Gastrocnemius medialis (tissue), 4 donors: ENCODE measurements around the gene LPAR4. TPM values are rescaled to one million over a fixed set of nuclear protein-coding genes. Genes with fewer than 3 reads are reported as not detected.

Experiments
- ATAC-seq, 2 donors: fragments of 150-250 bp; one replicate each; pipeline ENCODE4 v1.9.1; 2016
- DNase-seq, 2 donors: peaks; one replicate each; pipeline ENCODE4 v3.0.0-alpha.2; 2019
- H3K27ac ChIP-seq, 4 donors: fragments of 200-600 bp; sonication (generic); 1 replicate in 1 of 4; 2 replicates in 3 of 4; pipeline ENCODE4 v1.5.1; 2016 to 2018; ENCODE audit warnings: mild to moderate bottlenecking in 2 of 4, moderate library complexity in 1 of 4
- H3K27me3 ChIP-seq, 3 donors: fragments of 200-600 bp; sonication (generic) in 2 of 3; 1 replicate in 1 of 3; 2 replicates in 2 of 3; pipeline versions ENCODE4 v1.5.1 to v1.6.0; 2016 to 2019; ENCODE audit warnings: mild to moderate bottlenecking in 1 of 3, moderate library complexity in 1 of 3
- H3K36me3 ChIP-seq, 2 donors: fragments of 200-600 bp; sonication (generic) in 1 of 2; one replicate each; pipeline ENCODE4 v1.5.1; 2017 to 2018
- H3K4me1 ChIP-seq, 2 donors: fragments of 200-600 bp; sonication (generic) in 1 of 2; one replicate each; pipeline ENCODE4 v1.5.1; 2016 to 2017; ENCODE audit warnings: mild to moderate bottlenecking in 2 of 2
- H3K4me3 ChIP-seq, 4 donors: fragments of 200-600 bp; sonication (generic) in 3 of 4; 1 replicate in 1 of 4; 2 replicates in 3 of 4; pipeline ENCODE4 v1.5.1; 2016 to 2019; ENCODE audit warnings: mild to moderate bottlenecking in 2 of 4
- H3K9me3 ChIP-seq, 3 donors: fragments of 200-600 bp; sonication (generic) in 2 of 3; 1 replicate in 1 of 3; 2 replicates in 2 of 3; pipeline ENCODE4 v1.5.1; 2016 to 2019
- CTCF ChIP-seq, 5 experiments: fragments of 450-650 bp in 3 of 5; fragments of 200-600 bp in 2 of 5; sonication (generic) in 2 of 5; IDR thresholded peaks in 4 of 5; conservative IDR thresholded peaks in 1 of 5; 1 replicate in 4 of 5; 2 replicates in 1 of 5; pipeline ENCODE4 v1.5.1; 2016 to 2019; ENCODE audit warnings: antibody characterized with exemption in 5 of 5, mild to moderate bottlenecking in 3 of 5, moderate library complexity in 3 of 5
- POLR2A ChIP-seq, 2 donors: fragments of 450-650 bp; IDR thresholded peaks; one replicate each; pipeline ENCODE4 v1.6.1; 2017; ENCODE audit warnings: antibody characterized with exemption in 2 of 2, mild to moderate bottlenecking in 2 of 2, moderate library complexity in 2 of 2
- in situ Hi-C, 4 donors: fragments of 200-750 bp; cut with MboI; loops; one replicate each; pipeline versions ENCODE4 v1.15.0 to v1.8.0; 2017; ENCODE audit warnings: low sequenced_read_pairs in 4 of 4
- intact Hi-C: fragments of 100-400 bp; cut with DNase I; formaldehyde crosslinking; loops from one replicate; pipeline ENCODE4 v1.15.1; 2023; ENCODE audit warnings: low total_unique reads
- total RNA-seq, 4 donors: library from RNA; depleted of rRNA; stranded (reverse); fragments of >200 nt; gene quantifications; one replicate each; pipeline versions ENCODE4 v1.1.0 to v1.2.3, GENCODE V29; 2016

The LPAR4 gene
- total RNA-seq, 4 donors from 2014 or later = 0.22 TPM; not detected in 3

GRCh38 chrX:78748846-78749245, 1.3 kb downstream of the LPAR4 start:
- intact Hi-C loops = no loop called here
- no peaks in the 10 kb centered on the region for H3K4me1 ChIP-seq
- in situ Hi-C loops = no loop called here

GRCh38 chrX:78753571-78753970, 6.1 kb downstream of the LPAR4 start:
- ATAC-seq (no peak), DNase-seq (no peak)
- no peak overlapping the region for H3K27ac ChIP-seq
- in situ Hi-C loops (no loop called here), intact Hi-C loops (no loop called here)
- H3K9me3 ChIP-seq = no peaks in the 10 kb centered on the region
- no peaks in the 10 kb centered on the region for H3K27me3 ChIP-seq
- no peaks in the 10 kb centered on the region for H3K36me3 ChIP-seq
- TF ChIP-seq POLR2A (IDR thresholded peaks at IDR 0.05) (no peak), CTCF (IDR thresholded peaks at IDR 0.05 in 4 of 5, conservative IDR thresholded peaks at IDR 0.05 in 1 of 5) (no peak)
- H3K4me3 ChIP-seq = no peak overlapping the region
- no peaks in the 10 kb centered on the region for H3K4me1 ChIP-seq

More at GRCh38 chrX:78748846-78749245, 1.3 kb downstream of the LPAR4 start:
- TF ChIP-seq CTCF (IDR thresholded peaks at IDR 0.05 in 4 of 5, conservative IDR thresholded peaks at IDR 0.05 in 1 of 5) = no peak
- no peak for TF ChIP-seq POLR2A (IDR thresholded peaks at IDR 0.05)
- Histone ChIP-seq H3K27me3 (no peaks in the 10 kb centered on the region), H3K4me3 (no peak overlapping the region), H3K27ac (no peak overlapping the region), H3K9me3 (no peaks in the 10 kb centered on the region), H3K36me3 (no peaks in the 10 kb centered on the region)
- no peak for DNase-seq
- no peak for ATAC-seq

- Histone ChIP-seq H3K27me3 (no peaks in the 10 kb centered on the region), H3K27ac (no peak overlapping the region), H3K9me3 (no peaks in the 10 kb centered on the region), H3K4me3 (no peak overlapping the region), H3K4me1 (no peaks in the 10 kb centered on the region), H3K36me3 (no peaks in the 10 kb centered on the region)
- no peak for DNase-seq
- intact Hi-C loops (no loop called here), in situ Hi-C loops (no loop called here)
- ATAC-seq = no peak
- no peak for TF ChIP-seq POLR2A (IDR thresholded peaks at IDR 0.05)
- TF ChIP-seq CTCF (IDR thresholded peaks at IDR 0.05 in 4 of 5, conservative IDR thresholded peaks at IDR 0.05 in 1 of 5) = no peak
Measured at GRCh38 chrX:78754917-78755316, 7.4 kb downstream of the LPAR4 start.

- ATAC-seq = no peak
- Histone ChIP-seq H3K4me3 (no peak overlapping the region), H3K27ac (no peak overlapping the region), H3K9me3 (no peaks in the 10 kb centered on the region), H3K36me3 (no peaks in the 10 kb centered on the region), H3K27me3 (no peaks in the 10 kb centered on the region), H3K4me1 (no peaks in the 10 kb centered on the region)
- DNase-seq = no peak
- intact Hi-C loops = no loop called here
- in situ Hi-C loops = no loop called here
- TF ChIP-seq CTCF (IDR thresholded peaks at IDR 0.05 in 4 of 5, conservative IDR thresholded peaks at IDR 0.05 in 1 of 5) (no peak), POLR2A (IDR thresholded peaks at IDR 0.05) (no peak)
Measured at GRCh38 chrX:78759081-78759480, 11.6 kb downstream of the LPAR4 start.

- Histone ChIP-seq H3K36me3 (no peaks in the 10 kb centered on the region), H3K9me3 (no peaks in the 10 kb centered on the region), H3K27ac (no peak overlapping the region), H3K4me1 (no peaks in the 10 kb centered on the region), H3K27me3 (peaks cover 0 to 2% (median 0%) of the 10 kb centered on the region in 3 donors), H3K4me3 (no peak overlapping the region)
- intact Hi-C loops (no loop called here), in situ Hi-C loops (no loop called here)
- ATAC-seq (no peak), DNase-seq (no peak)
- TF ChIP-seq CTCF (IDR thresholded peaks at IDR 0.05 in 4 of 5, conservative IDR thresholded peaks at IDR 0.05 in 1 of 5) (no peak), POLR2A (IDR thresholded peaks at IDR 0.05) (no peak)
Measured at GRCh38 chrX:78769101-78769755, 21.7 kb downstream of the LPAR4 start.
